GM19193 (cell line): ENCODE results near the gene ARID3A.

ENCODE experiments used
- POLR2A ChIP-seq: IDR thresholded peaks from 4 replicates; pipeline ENCODE4 v1.6.1; 2011; ENCODE audit not compliant: insufficient read depth, insufficient read length; ENCODE audit errors: extremely low read depth

The ARID3A gene

GRCh38 chr19:954672-955494 lies 29.0 kb downstream of the ARID3A start:
- peak; percentile 43 for TF ChIP-seq POLR2A

GRCh38 chr19:955803-956765 lies 30.2 kb downstream of the ARID3A start:
- TF ChIP-seq POLR2A = no peak

GRCh38 chr19:956766-957440 lies 31.1 kb downstream of the ARID3A start:
- no peak for TF ChIP-seq POLR2A

GRCh38 chr19:958967-959855 lies 33.4 kb downstream of the ARID3A start:
- TF ChIP-seq POLR2A = no peak

GRCh38 chr19:960020-960419 lies 34.2 kb downstream of the ARID3A start:
- TF ChIP-seq POLR2A = no peak

- TF ChIP-seq POLR2A = no peak
These were observed 34.7 kb downstream of the ARID3A start for GRCh38 chr19:960601-960938.

GRCh38 chr19:961866-962620 lies 36.2 kb downstream of the ARID3A start:
- no peak for TF ChIP-seq POLR2A

GRCh38 chr19:962683-963400 lies 37.0 kb downstream of the ARID3A start:
- TF ChIP-seq POLR2A = no peak

- TF ChIP-seq POLR2A = no peak
These were observed 37.7 kb downstream of the ARID3A start for GRCh38 chr19:963486-963951.

GRCh38 chr19:964116-964520 lies 38.3 kb downstream of the ARID3A start:
- no peak for TF ChIP-seq POLR2A

- TF ChIP-seq POLR2A = no peak
These were observed 39.2 kb downstream of the ARID3A start for GRCh38 chr19:964761-965694.
